Spleen (tissue), 7 donors: ENCODE measurements around the gene CADPS2.

Experiments
- CTCF ChIP-seq, 11 experiments: fragments of 200-600 bp in 7 of 11; fragments of 450-650 bp in 4 of 11; sonication (generic) in 4 of 11; IDR thresholded peaks in 8 of 11; conservative IDR thresholded peaks in 3 of 11; 1 replicate in 7 of 11; 2 replicates in 4 of 11; pipeline versions ENCODE4 v1.4.0 to v1.8.0; 2016 to 2021; ENCODE audit warnings: antibody characterized with exemption in 11 of 11, inconsistent platforms in 4 of 11, mild to moderate bottlenecking in 1 of 11
- POLR2A ChIP-seq, 3 donors: fragments of 450-650 bp; IDR thresholded peaks; one replicate each; pipeline ENCODE4 v1.5.1; 2017; ENCODE audit warnings: antibody characterized with exemption in 3 of 3, mild to moderate bottlenecking in 1 of 3
- donor health status: DM: no; HTN: no; CAD: no; lungs with moderate emphysema.
- donor health status: DM: no; HTN: no; CAD: no.
- donor health status: DM: no; HTN: no; CAD: no.

GRCh38 chr7:122433765-122434164 is 452.5 kb downstream of the CADPS2 start:
- TF ChIP-seq POLR2A (IDR thresholded peaks at IDR 0.05) (no peak), CTCF (IDR thresholded peaks at IDR 0.05 in 8 of 11, conservative IDR thresholded peaks at IDR 0.05 in 3 of 11) (no peak)
